NB4 (cell line): ENCODE results near the gene DENND5B.

Source experiments
- CTCF ChIP-seq: IDR thresholded peaks from one replicate; pipeline ENCODE4 v1.5.1; 2012; ENCODE audit warnings: low read depth, low read length
- MYC ChIP-seq: IDR thresholded peaks from 2 replicates; pipeline ENCODE4 v1.6.1; 2011; ENCODE audit warnings: low read depth, low read length
- POLR2A ChIP-seq: IDR thresholded peaks from 2 replicates; pipeline ENCODE4 v1.6.1; 2011; ENCODE audit warnings: mild to moderate bottlenecking; ENCODE audit not compliant: insufficient read length; ENCODE audit errors: extremely low read depth
- TF ChIP-seq, protein P1 (sequence below): IDR thresholded peaks from 2 replicates; pipeline ENCODE4 v1.6.1; 2011; ENCODE audit warnings: low read depth, low read length

DNA sequence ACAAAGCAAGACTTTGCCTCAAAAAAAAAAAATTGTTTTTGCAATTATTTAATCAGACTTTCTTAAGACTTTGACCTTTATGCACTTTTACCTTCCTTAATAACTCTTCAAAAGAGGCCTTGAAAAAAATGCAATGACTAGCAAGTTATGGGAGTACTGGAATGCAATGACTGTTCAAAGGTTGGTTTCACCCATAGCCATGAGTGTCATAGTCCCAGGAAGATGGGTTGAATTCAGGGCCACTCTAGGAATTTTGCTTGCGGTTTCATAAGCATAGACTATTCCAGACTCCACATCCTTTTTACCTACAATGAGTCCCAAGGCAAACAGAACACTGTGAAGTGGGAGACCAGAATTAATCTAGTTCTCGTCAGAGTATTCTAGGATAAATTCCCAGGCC is 29.4 kb upstream of the DENND5B start:
- TF ChIP-seq CTCF (no peak), POLR2A (no peak), MYC (no peak)
- TF ChIP-seq, protein P1, sequence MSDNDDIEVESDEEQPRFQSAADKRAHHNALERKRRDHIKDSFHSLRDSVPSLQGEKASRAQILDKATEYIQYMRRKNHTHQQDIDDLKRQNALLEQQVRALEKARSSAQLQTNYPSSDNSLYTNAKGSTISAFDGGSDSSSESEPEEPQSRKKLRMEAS: no peak
